GM12878 (cell line): ENCODE data around the gene FGF14.

Experiments used
- CTCF ChIP-seq, 3 experiments: IDR thresholded peaks in 2 of 3; conservative IDR thresholded peaks in 1 of 3; 2 replicates each; pipeline ENCODE4 v1.5.1; 2011; ENCODE audit warnings: low read depth in 3 of 3, low read length in 3 of 3, mild to moderate bottlenecking in 3 of 3, control low read depth in 2 of 3, moderate library complexity in 2 of 3, inconsistent platforms in 1 of 3, mixed read lengths in 1 of 3; ENCODE audit not compliant: control insufficient read depth in 2 of 3, insufficient read depth in 1 of 3; ENCODE audit errors: extremely low read depth in 1 of 3
- EZH2 ChIP-seq: IDR thresholded peaks from 2 replicates; pipeline ENCODE4 v1.6.1; 2012; ENCODE audit warnings: low read depth, mild to moderate bottlenecking, control low read depth, inconsistent platforms, low read length, borderline replicate concordance; ENCODE audit not compliant: control insufficient read depth
- IKZF1 ChIP-seq: fragments of 450-650 bp; conservative IDR thresholded peaks from 2 replicates; pipeline ENCODE4 v1.6.1; 2017; ENCODE audit warnings: antibody characterized with exemption, mild to moderate bottlenecking
- IKZF2 ChIP-seq, 2 experiments: fragments of 450-650 bp; IDR thresholded peaks; 2 replicates each; pipeline ENCODE4 v1.6.1; 2017; ENCODE audit warnings: mild to moderate bottlenecking in 2 of 2, moderate library complexity in 2 of 2
- NFYB ChIP-seq: IDR thresholded peaks from 2 replicates; pipeline ENCODE4 v1.6.1; 2011; ENCODE audit warnings: low read depth, mild to moderate bottlenecking, low read length, improper control_type of control experiment, moderate library complexity; ENCODE audit not compliant: insufficient read depth
- POLR2A ChIP-seq: IDR thresholded peaks from 2 replicates; pipeline ENCODE4 v1.6.1; 2011; ENCODE audit warnings: low read depth, mild to moderate bottlenecking, low read length
- POLR2AphosphoS5 ChIP-seq: IDR thresholded peaks from 2 replicates; pipeline ENCODE4 v1.6.1; 2011; ENCODE audit warnings: mild to moderate bottlenecking, low read length, inconsistent platforms
- REST ChIP-seq: IDR thresholded peaks from 2 replicates; pipeline ENCODE4 v1.6.1; 2012; ENCODE audit warnings: mild to moderate bottlenecking, low read depth, low read length
- SUPT20H ChIP-seq: IDR thresholded peaks from 2 replicates; pipeline ENCODE4 v1.6.1; 2011; ENCODE audit warnings: low read depth, mild to moderate bottlenecking, low read length, moderate library complexity, borderline replicate concordance; ENCODE audit not compliant: control insufficient read depth
- USF1 ChIP-seq: IDR thresholded peaks from 2 replicates; pipeline ENCODE4 v1.6.1; 2011; ENCODE audit warnings: borderline replicate concordance, low read depth, mild to moderate bottlenecking, moderate library complexity, mixed read lengths, low read length; ENCODE audit not compliant: insufficient read depth; ENCODE audit errors: extremely low read length
- ZNF274 ChIP-seq: IDR thresholded peaks from one replicate; pipeline ENCODE4 v1.8.0; 2011; ENCODE audit not compliant: insufficient read length, insufficient read depth
- ZSCAN29 ChIP-seq: fragments of 450-650 bp; IDR thresholded peaks from 2 replicates; pipeline ENCODE4 v1.6.1; 2017; ENCODE audit warnings: mild to moderate bottlenecking, moderate library complexity

- TF ChIP-seq EZH2 (no peak), POLR2A (no peak), POLR2AphosphoS5 (no peak), NFYB (no peak), CTCF (IDR thresholded peaks at IDR 0.05 in 2 of 3, conservative IDR thresholded peaks at IDR 0.05 in 1 of 3; ENCODE audit: control insufficient read depth in 2 of 3, extremely low read depth in 1 of 3, insufficient read depth in 1 of 3, low read depth in 3 of 3, low read length in 3 of 3) (no peak), ZSCAN29 (no peak), USF1 (no peak), IKZF2 (IDR thresholded peaks at IDR 0.05) (no peak), REST (no peak), IKZF1 (no peak), SUPT20H (no peak), ZNF274 (no peak)
Measured at GRCh38 chr13:102367836-102368235, 34.0 kb downstream of the FGF14 start.
